Fibroblast of lung (primary cell): ENCODE data around the gene STXBP6. TPM values are rescaled to one million over a fixed set of nuclear protein-coding genes. Genes with fewer than 3 reads are reported as not detected.

Experiments used
- DNase-seq, 2 donors: peaks; one replicate each; pipeline versions ENCODE4 v3.0.0 to v3.0.0-alpha.2; 2010; ENCODE audit warnings: low read depth in 2 of 2
- H2AFZ ChIP-seq: 2 replicates; pipeline ENCODE4 v1.5.1; 2012; ENCODE audit warnings: low read length, control low read depth, inconsistent platforms
- H3K27ac ChIP-seq: 2 replicates; pipeline ENCODE4 v1.5.1; 2011; ENCODE audit warnings: low read length, control low read depth; ENCODE audit not compliant: insufficient read depth
- H3K27me3 ChIP-seq: 2 replicates; pipeline ENCODE4 v1.5.1; 2011; ENCODE audit warnings: mild to moderate bottlenecking, low read length; ENCODE audit not compliant: control insufficient read depth, insufficient read depth
- H3K36me3 ChIP-seq: 2 replicates; pipeline ENCODE4 v1.5.1; 2011; ENCODE audit warnings: low read length; ENCODE audit not compliant: control insufficient read depth, insufficient read depth
- H3K4me1 ChIP-seq: 2 replicates; pipeline ENCODE4 v1.5.1; 2011; ENCODE audit warnings: low read length; ENCODE audit not compliant: control insufficient read depth, insufficient read depth; ENCODE audit errors: extremely low read depth
- H3K4me2 ChIP-seq: 2 replicates; pipeline ENCODE4 v1.5.1; 2011; ENCODE audit warnings: low read length, control low read depth; ENCODE audit not compliant: insufficient read depth; ENCODE audit errors: extremely low read depth
- H3K4me3 ChIP-seq, 4 experiments: fragments of 200-600 bp in 1 of 4; sonication (generic) in 1 of 4; replicated peaks in 1 of 4; 2 replicates each; pipeline ENCODE4 v1.5.1; 2011 to 2016; ENCODE audit warnings: low read length in 4 of 4, low read depth in 3 of 4, mild to moderate bottlenecking in 3 of 4, control low read depth in 2 of 4, inconsistent platforms in 1 of 4, mixed read lengths in 1 of 4; ENCODE audit not compliant: insufficient read depth in 1 of 4; ENCODE audit errors: control extremely low read depth in 1 of 4
- H3K79me2 ChIP-seq: 2 replicates; pipeline ENCODE4 v1.5.1; 2012; ENCODE audit warnings: mild to moderate bottlenecking, low read length, inconsistent platforms; ENCODE audit not compliant: control insufficient read depth, insufficient read depth
- H3K9ac ChIP-seq: 2 replicates; pipeline ENCODE4 v1.5.1; 2011; ENCODE audit warnings: mild to moderate bottlenecking, low read length, control low read depth; ENCODE audit not compliant: insufficient read depth
- H3K9me3 ChIP-seq: 2 replicates; pipeline ENCODE4 v1.5.1; 2012; ENCODE audit warnings: low read depth, low read length; ENCODE audit not compliant: control insufficient read depth, insufficient read depth
- H4K20me1 ChIP-seq: 2 replicates; pipeline ENCODE4 v1.5.1; 2011; ENCODE audit warnings: low read length; ENCODE audit not compliant: control insufficient read depth, insufficient read depth; ENCODE audit errors: extremely low read depth
- CTCF ChIP-seq, 2 donors: IDR thresholded peaks in 1 of 2; conservative IDR thresholded peaks in 1 of 2; 1 replicate in 1 of 2; 2 replicates in 1 of 2; pipeline ENCODE4 v1.5.1; 2011 to 2012; ENCODE audit warnings: low read length in 2 of 2, control low read depth in 1 of 2, inconsistent platforms in 1 of 2, low read depth in 1 of 2, mild to moderate bottlenecking in 1 of 2
- EZH2 ChIP-seq: IDR thresholded peaks from 2 replicates; pipeline ENCODE4 v1.5.1; 2012; ENCODE audit warnings: low read length, control low read depth, mild to moderate bottlenecking; ENCODE audit errors: missing control alignments
- polyA plus RNA-seq, 2 donors: library from polyadenylated mRNA; depleted of rRNA in 1 of 2; stranded (reverse) in 1 of 2; unstranded in 1 of 2; fragments of >200 nt; gene quantifications; 2 replicates each; pipeline ENCODE4 v1.2.1, GENCODE V29; 2011 to 2012; ENCODE audit warnings: missing spikeins in 1 of 2
- total RNA-seq: library from RNA; depleted of rRNA; stranded (reverse); fragments of >200 nt; gene quantifications from 2 replicates; pipeline ENCODE4 v1.2.1, GENCODE V29; 2014

STXBP6 gene
- total and polyA plus RNA-seq, 2 donors (not counting 1 experiment from before 2014, with no cell fraction given), result 4.5 to 17.8 TPM

GRCh38 chr14:24913746-24914145, 136.2 kb downstream of the STXBP6 start:
- no peak overlapping the region for H2AFZ ChIP-seq
- DNase-seq, result no peak
- no peak overlapping the region for H3K27ac ChIP-seq
- no peaks in the 10 kb centered on the region for H3K79me2 ChIP-seq
- H3K4me1 ChIP-seq, result peaks cover 2% of the 10 kb centered on the region
- peaks cover 1% of the 10 kb centered on the region for H4K20me1 ChIP-seq
- no peak overlapping the region for H3K9ac ChIP-seq
- TF ChIP-seq CTCF (conservative IDR thresholded peaks at IDR 0.05 in 1 of 2, IDR thresholded peaks at IDR 0.05 in 1 of 2; ENCODE audit: low read depth in 1 of 2, low read length in 2 of 2) (no peak), EZH2 (no peak)
- H3K27me3 ChIP-seq, result no peaks in the 10 kb centered on the region
- no peak overlapping the region for H3K4me3 ChIP-seq
- H3K36me3 ChIP-seq, result no peaks in the 10 kb centered on the region
- no peak overlapping the region for H3K4me2 ChIP-seq
- H3K9me3 ChIP-seq, result no peaks in the 10 kb centered on the region

GRCh38 chr14:24913021-24913420, 136.9 kb downstream of the STXBP6 start:
- no peak overlapping the region for H3K4me3 ChIP-seq
- peaks cover 2% of the 10 kb centered on the region for H3K4me1 ChIP-seq
- no peak overlapping the region for H2AFZ ChIP-seq
- no peak overlapping the region for H3K9ac ChIP-seq
- H4K20me1 ChIP-seq, result peaks cover 1% of the 10 kb centered on the region
- no peak overlapping the region for H3K27ac ChIP-seq
- H3K36me3 ChIP-seq, result no peaks in the 10 kb centered on the region
- H3K79me2 ChIP-seq, result no peaks in the 10 kb centered on the region
- no peak overlapping the region for H3K4me2 ChIP-seq
- no peaks in the 10 kb centered on the region for H3K9me3 ChIP-seq
- TF ChIP-seq EZH2 (no peak), CTCF (conservative IDR thresholded peaks at IDR 0.05 in 1 of 2, IDR thresholded peaks at IDR 0.05 in 1 of 2; ENCODE audit: low read depth in 1 of 2, low read length in 2 of 2) (no peak)
- DNase-seq, result peak in 1 of 2 donors; percentile 48
- H3K27me3 ChIP-seq, result no peaks in the 10 kb centered on the region

- Histone ChIP-seq H2AFZ (no peak overlapping the region), H3K4me3 (peak overlapping the region in 1 of 4 experiments; percentile 28), H3K79me2 (no peaks in the 10 kb centered on the region), H3K9me3 (no peaks in the 10 kb centered on the region), H3K36me3 (no peaks in the 10 kb centered on the region), H3K27me3 (no peaks in the 10 kb centered on the region), H3K9ac (no peak overlapping the region), H4K20me1 (peaks cover 1% of the 10 kb centered on the region), H3K4me2 (peak overlapping the region; percentile 41), H3K27ac (no peak overlapping the region), H3K4me1 (peaks cover 2% of the 10 kb centered on the region)
- peak; percentile 77 to 91 for DNase-seq
- TF ChIP-seq CTCF (conservative IDR thresholded peaks at IDR 0.05 in 1 of 2, IDR thresholded peaks at IDR 0.05 in 1 of 2; ENCODE audit: low read depth in 1 of 2, low read length in 2 of 2), result no peak
- TF ChIP-seq EZH2, result no peak
Observed at GRCh38 chr14:24911324-24912109, 138.4 kb downstream of the STXBP6 start.
